ENCODE results near the gene FGF6. TPM values are rescaled to one million over a fixed set of nuclear protein-coding genes. Genes with fewer than 3 reads are reported as not detected.

The FGF6 gene
- total and polyA plus RNA-seq, 10 of the 15 experiments (the other 5 are each of a cell fraction or from before 2014, with no cell fraction given): not detected

GRCh38 chr12:4431436-4431835 is 14.2 kb downstream of the FGF6 start:
- in situ Hi-C loops (cut with MboI): no loop called here
- H3K36me3 ChIP-seq (ENCODE audit: control insufficient read depth in 2 of 2, insufficient read depth in 2 of 2, low read length in 1 of 2): no peaks in the 10 kb centered on the region
- H3K4me1 ChIP-seq (ENCODE audit: control insufficient read depth, insufficient read depth, low read length): no peaks in the 10 kb centered on the region
- H3K27me3 ChIP-seq (replicated peaks in 1 of 2; ENCODE audit: control insufficient read depth in 2 of 2, insufficient read depth in 2 of 2, low read length in 1 of 2): no peaks in the 10 kb centered on the region; a peak in 1 of 4 replicates
- no peak overlapping the region for H2AFZ ChIP-seq (ENCODE audit: control insufficient read depth, low read depth, low read length)
- ATAC-seq (no peak), FAIRE-seq (no peak), DNase-seq (ENCODE audit: low read depth, low spot score) (no peak)
- 24% methylated on average over 4 of the region's 4 CpGs for WGBS (ENCODE audit: insufficient coverage, insufficient replicate concordance, low lambda C conversion rate, missing lambda C conversion rate)
- SMC1A ChIA-PET (ENCODE audit: uncharacterized antibody, unreplicated experiment): no interaction called here
- H3K79me2 ChIP-seq (ENCODE audit: control insufficient read depth, insufficient read depth, low read length): no peaks in the 10 kb centered on the region
- POLR2A ChIA-PET: no interaction called here
- H3K4me2 ChIP-seq (ENCODE audit: control insufficient read depth, insufficient read depth): no peak overlapping the region
- RAD21 ChIA-PET (ENCODE audit: unreplicated experiment): no interaction called here
- H3K9me3 ChIP-seq (replicated peaks; ENCODE audit: control insufficient read depth, insufficient read depth, low read length): peaks cover 6% of the 10 kb centered on the region; the same call in 2 of the 3 replicates
- CTCF ChIA-PET: interaction anchor here (4.7 kb wide), 1 partner anchor 10 kb away, joined by 17 read pairs; no protein-coding TSS in a partner anchor
- no peaks in the 10 kb centered on the region for H4K20me1 ChIP-seq (ENCODE audit: control insufficient read depth, insufficient read depth)
- TF ChIP-seq NR2C1 (IDR thresholded peaks at IDR 0.05) (no peak), ELK1 (IDR thresholded peaks at IDR 0.05; ENCODE audit: low read depth, low read length) (no peak), BACH1 (IDR thresholded peaks at IDR 0.05; ENCODE audit: borderline replicate concordance) (no peak), E4F1 (IDR thresholded peaks at IDR 0.05; ENCODE audit: borderline replicate concordance, partially characterized antibody) (no peak)
- no peak overlapping the region for H3K4me3 ChIP-seq
- no peak overlapping the region for H3K27ac ChIP-seq (ENCODE audit: control insufficient read depth, insufficient read depth)
- BruUV-seq (replicated peaks): no TSS peak
- H3K9ac ChIP-seq (ENCODE audit: control insufficient read depth, insufficient read depth, low read length): no peak overlapping the region
- intact Hi-C loops (cut with micrococcal nuclease; ENCODE audit: unreplicated experiment): no loop called here

All from GM12878 (cell line).